Measurements from ENCODE around the gene MACROH2A1. TPM values are rescaled to one million over a fixed set of nuclear protein-coding genes. Genes with fewer than 3 reads are reported as not detected.

Gene MACROH2A1
- total RNA-seq, 1 donor from 2014 or later = 103 TPM

DNA sequence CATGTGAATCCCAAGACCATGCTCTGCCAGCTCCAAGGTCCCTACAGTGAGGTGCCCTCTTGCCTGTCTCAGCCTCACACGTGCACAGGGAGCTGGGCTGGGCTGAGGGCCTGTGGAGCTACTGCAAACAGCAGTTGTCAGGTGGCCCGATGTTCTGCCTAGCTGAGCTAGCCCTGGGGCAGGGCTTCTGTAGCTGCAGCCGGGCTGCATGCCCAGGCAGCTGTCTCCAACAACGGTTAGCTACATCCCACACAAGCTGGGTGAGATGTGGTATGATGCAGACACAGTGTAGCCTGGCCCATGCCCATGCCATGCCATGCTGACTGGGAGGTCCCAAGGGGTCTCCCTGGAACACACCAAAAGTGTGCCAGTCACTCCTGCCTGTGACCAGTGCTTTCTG is 62.0 kb downstream of the MACROH2A1 start:
- H3K27me3 ChIP-seq (ENCODE audit: low read depth) = no peaks in the 10 kb centered on the region
- H3K9me3 ChIP-seq (replicated peaks) = no peaks in the 10 kb centered on the region
- DNase-seq = no peak
- TF ChIP-seq, protein P1, sequence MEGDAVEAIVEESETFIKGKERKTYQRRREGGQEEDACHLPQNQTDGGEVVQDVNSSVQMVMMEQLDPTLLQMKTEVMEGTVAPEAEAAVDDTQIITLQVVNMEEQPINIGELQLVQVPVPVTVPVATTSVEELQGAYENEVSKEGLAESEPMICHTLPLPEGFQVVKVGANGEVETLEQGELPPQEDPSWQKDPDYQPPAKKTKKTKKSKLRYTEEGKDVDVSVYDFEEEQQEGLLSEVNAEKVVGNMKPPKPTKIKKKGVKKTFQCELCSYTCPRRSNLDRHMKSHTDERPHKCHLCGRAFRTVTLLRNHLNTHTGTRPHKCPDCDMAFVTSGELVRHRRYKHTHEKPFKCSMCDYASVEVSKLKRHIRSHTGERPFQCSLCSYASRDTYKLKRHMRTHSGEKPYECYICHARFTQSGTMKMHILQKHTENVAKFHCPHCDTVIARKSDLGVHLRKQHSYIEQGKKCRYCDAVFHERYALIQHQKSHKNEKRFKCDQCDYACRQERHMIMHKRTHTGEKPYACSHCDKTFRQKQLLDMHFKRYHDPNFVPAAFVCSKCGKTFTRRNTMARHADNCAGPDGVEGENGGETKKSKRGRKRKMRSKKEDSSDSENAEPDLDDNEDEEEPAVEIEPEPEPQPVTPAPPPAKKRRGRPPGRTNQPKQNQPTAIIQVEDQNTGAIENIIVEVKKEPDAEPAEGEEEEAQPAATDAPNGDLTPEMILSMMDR (IDR thresholded peaks at IDR 0.05; ENCODE audit: borderline replicate concordance) = no peak
- intact Hi-C loops (cut with micrococcal nuclease) = no loop called here
- H3K4me1 ChIP-seq = peaks cover 26% of the 10 kb centered on the region
- peaks cover 71% of the 10 kb centered on the region for H3K36me3 ChIP-seq
- H3K4me3 ChIP-seq = no peak overlapping the region
- H3K27ac ChIP-seq (replicated peaks) = no peak overlapping the region

DNA sequence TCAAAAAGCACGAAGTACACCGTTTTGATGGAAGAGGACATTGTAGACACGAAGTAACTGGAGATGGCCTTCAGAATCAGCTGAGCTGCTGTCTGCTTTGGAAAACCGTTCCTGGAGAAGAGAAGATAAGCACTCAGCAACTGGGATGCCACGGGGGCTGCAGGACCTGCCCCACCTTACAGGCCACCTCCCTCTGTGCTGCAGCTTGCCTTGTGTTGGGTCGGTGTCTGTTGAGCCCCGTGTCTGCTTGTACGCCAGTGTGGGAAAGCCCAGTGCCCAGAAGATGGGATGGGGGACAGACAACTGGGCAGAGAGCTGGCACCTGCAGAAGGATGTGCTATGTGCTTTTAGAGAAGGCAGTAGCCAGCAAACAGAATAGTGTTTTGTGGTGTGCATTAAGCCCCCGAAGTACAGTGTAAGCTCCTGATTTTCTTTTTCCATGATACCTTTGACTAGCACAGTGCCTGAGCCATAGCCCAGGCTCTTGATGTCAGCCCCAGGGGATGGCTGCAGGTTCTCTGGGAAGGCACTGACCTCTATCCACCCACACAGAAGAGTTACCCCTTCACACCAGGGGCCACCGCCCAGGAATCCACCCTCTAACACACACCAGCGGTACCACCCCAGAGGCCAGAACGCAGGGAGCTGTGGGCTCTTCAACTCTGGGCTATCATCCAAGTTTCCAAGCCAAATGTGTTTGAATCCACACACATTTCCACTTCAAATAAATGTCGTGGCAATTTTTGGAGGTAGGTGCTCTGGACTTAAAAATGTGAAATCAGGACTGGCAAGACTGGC is 63.8 kb downstream of the MACROH2A1 start:
- no peak overlapping the region for H3K27ac ChIP-seq (replicated peaks)
- H3K27me3 ChIP-seq (ENCODE audit: low read depth) = no peaks in the 10 kb centered on the region
- DNase-seq = no peak
- no peaks in the 10 kb centered on the region for H3K9me3 ChIP-seq (replicated peaks)
- intact Hi-C loops (cut with micrococcal nuclease) = no loop called here
- H3K36me3 ChIP-seq = peaks cover 63% of the 10 kb centered on the region
- TF ChIP-seq, protein P1 (IDR thresholded peaks at IDR 0.05; ENCODE audit: borderline replicate concordance) = no peak
- peaks cover 26% of the 10 kb centered on the region for H3K4me1 ChIP-seq
- no peak overlapping the region for H3K4me3 ChIP-seq

DNA sequence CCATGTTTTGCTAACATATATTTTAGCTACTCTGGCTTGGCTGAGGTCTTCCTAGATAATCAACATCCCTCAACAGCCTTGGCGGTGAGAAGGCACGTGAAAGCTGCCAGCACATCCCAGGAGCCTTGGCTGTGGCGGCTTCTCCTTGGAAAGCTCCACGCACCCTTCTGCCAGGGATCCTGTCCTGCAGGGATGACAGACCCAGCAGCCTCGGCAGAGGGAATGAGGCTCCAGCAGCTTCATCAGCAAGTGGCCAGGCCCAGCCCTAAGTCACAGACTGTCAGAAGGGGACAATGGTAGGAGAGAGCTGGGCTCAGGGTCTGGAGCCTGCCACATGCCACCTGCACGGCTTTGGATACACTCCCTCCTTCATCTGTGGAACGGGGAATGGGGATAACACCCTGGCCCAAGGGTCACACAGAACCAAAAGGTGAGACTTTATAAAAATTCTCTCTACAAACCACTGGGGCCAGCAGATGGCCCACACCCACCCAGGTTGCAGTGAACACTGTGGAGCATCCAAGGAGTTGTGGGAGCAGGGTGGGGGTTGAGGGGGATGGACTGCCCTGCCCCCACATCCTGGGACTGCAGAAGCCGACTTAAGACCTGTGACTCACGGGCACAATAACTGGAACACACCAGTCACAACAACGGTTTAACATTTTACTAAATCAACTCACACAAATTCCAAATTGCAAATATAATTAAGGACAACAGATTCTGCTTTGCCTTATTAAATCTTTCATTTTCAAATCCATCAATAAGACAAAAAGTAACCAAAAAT is 65.1 kb downstream of the MACROH2A1 start:
- Histone ChIP-seq H3K27me3 (ENCODE audit: low read depth) (no peaks in the 10 kb centered on the region), H3K27ac (replicated peaks) (no peak overlapping the region), H3K4me1 (peaks cover 26% of the 10 kb centered on the region), H3K4me3 (no peak overlapping the region), H3K36me3 (peaks cover 50% of the 10 kb centered on the region), H3K9me3 (replicated peaks) (no peaks in the 10 kb centered on the region)
- no peak for DNase-seq
- TF ChIP-seq, protein P1 (IDR thresholded peaks at IDR 0.05; ENCODE audit: borderline replicate concordance) = no peak
- intact Hi-C loops (cut with micrococcal nuclease) = no loop called here

DNA sequence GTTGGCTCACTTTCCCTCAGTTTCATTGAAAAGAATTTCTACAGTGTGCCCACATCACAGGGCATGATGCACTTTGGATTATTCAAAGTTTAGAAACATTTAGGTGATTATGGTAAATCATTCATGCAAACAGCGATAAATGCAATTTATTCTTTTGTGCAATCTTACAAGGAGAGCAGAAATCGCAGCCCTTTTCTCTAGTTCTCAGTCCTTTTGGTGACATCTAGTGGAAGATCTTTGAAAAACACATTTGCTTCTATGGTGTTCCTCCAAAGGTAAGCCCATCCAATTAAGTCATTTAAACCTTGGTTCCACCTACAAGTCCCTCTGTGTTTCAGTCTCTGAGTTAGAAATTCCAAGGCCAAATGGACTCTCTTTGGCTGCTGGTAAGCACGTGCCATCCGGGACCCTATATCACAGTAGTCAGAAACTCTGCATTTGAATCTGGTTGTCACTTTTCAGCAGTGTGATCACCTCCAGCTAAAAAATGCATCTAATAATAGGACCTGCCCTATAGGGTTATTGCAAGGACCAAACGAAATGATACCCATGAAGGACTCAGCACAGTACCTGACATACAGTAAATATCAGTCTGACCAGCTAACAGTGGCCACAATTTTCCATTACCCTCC is 66.4 kb downstream of the MACROH2A1 start:
- intact Hi-C loops (cut with micrococcal nuclease) = no loop called here
- no peaks in the 10 kb centered on the region for H3K27me3 ChIP-seq (ENCODE audit: low read depth)
- DNase-seq = no peak
- H3K27ac ChIP-seq (replicated peaks) = no peak overlapping the region
- TF ChIP-seq, protein P1 (IDR thresholded peaks at IDR 0.05; ENCODE audit: borderline replicate concordance) = peak; percentile 61
- peaks cover 24% of the 10 kb centered on the region for H3K4me1 ChIP-seq
- H3K4me3 ChIP-seq = no peak overlapping the region
- peaks cover 37% of the 10 kb centered on the region for H3K36me3 ChIP-seq
- no peaks in the 10 kb centered on the region for H3K9me3 ChIP-seq (replicated peaks)

DNA sequence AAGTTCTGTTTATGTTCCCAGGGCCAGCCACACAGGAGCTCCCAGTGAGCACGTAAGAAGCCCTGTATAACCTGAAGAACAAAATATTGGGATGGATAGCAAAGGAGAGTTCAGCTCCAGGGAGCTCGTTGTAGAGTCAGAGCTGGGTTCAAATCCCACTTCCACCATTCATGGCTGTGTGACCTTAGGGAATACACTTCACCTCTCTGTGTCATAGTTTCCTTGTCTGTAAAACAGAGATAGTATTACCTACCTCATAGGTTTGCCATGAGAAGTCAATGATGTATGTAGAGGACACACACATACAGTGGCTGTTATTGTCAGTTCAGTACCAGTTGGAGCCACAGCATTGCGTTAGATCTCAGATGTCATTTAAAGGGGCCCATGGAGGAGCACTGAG is 67.4 kb downstream of the MACROH2A1 start:
- H3K36me3 ChIP-seq = peaks cover 27% of the 10 kb centered on the region
- intact Hi-C loops (cut with micrococcal nuclease) = no loop called here

More for the DNA sequence above, 67.4 kb downstream of the MACROH2A1 start:
- H3K27ac ChIP-seq (replicated peaks) = no peak overlapping the region
- no peaks in the 10 kb centered on the region for H3K27me3 ChIP-seq (ENCODE audit: low read depth)
- H3K9me3 ChIP-seq (replicated peaks) = no peaks in the 10 kb centered on the region
- no peak for DNase-seq
- peaks cover 13% of the 10 kb centered on the region for H3K4me1 ChIP-seq
- H3K4me3 ChIP-seq = no peak overlapping the region
- TF ChIP-seq, protein P1 (IDR thresholded peaks at IDR 0.05; ENCODE audit: borderline replicate concordance) = no peak

All from left ventricle myocardium inferior (tissue), 1 donor.